ENCODE results near the gene INSIG2. TPM values are rescaled to one million over a fixed set of nuclear protein-coding genes. Genes with fewer than 3 reads are reported as not detected.

INSIG2 gene
- total and polyA plus RNA-seq, 2 of the 8 experiments (the other 6 are each of a cell fraction or from before 2014, with no cell fraction given), result 7.0 to 11.2 TPM

DNA sequence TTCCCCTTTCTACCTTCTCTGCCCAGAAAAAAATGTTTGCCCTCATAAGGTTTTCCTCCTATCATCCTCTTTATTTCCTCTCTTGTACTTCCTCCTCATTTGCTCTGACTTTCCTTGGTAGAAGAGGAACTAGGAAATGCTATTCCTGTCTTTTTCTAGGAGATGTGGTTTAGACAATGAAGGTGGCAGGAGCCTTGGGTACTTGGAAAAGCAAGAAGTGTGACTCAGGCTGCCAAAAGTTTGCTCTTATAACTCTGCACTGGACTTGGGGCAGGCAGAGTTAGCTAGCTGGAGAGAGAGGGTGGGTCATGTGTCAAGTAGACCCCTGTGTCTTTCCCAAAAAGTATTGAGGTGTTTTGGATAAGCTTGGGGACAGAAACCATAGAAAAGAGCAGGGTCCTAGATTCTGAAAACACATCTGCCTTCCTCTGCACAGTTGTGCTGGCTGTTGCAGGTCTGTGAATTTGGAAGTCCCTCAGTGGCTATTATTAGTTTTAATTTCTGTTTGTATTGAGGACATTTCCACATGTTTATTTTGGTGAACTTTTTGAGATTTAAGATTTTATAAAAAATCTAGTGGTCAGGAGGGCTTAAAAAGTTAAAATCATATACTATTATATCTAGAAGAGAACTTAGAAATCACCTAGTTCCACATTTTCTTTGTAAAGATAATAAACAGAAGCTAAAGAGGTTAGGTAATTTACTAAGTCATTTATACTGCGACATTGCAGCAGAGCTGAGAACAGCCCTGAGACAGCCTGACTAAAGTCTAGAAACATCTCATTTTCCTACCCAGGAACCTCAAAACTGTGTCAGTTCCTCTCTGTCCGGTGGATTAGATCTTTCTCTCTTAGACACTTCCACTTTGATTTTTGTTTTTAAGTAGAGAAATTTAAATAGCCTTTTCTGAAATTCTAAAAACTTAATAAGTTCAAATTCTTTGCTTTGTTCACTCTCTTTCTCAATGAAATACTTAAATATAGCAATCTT, 16.0 kb downstream of the INSIG2 start (continued):
- no peak for TF ChIP-seq POU5F1 (IDR thresholded peaks at IDR 0.05; ENCODE audit: low read depth, low read length)
- no peak for TF ChIP-seq BRCA1 (IDR thresholded peaks at IDR 0.05; ENCODE audit: low read depth, low read length)
- TF ChIP-seq CHD2 (IDR thresholded peaks at IDR 0.05; ENCODE audit: low read length), result no peak
- TF ChIP-seq CREB1 (IDR thresholded peaks at IDR 0.05), result no peak
- TF ChIP-seq NANOG (IDR thresholded peaks at IDR 0.05; ENCODE audit: insufficient read depth, low read depth, low read length, poor library complexity, severe bottlenecking), result no peak
- TF ChIP-seq CHD1 (IDR thresholded peaks at IDR 0.05; ENCODE audit: low read depth, low read length), result no peak
